DOHH2 (cell line): Measurements from ENCODE around the gene ARFGEF3.

Experiments used
- H3F3A ChIP-seq: fragments of 200-600 bp; sonication (generic), shearing (Covaris generic); 2 replicates; pipeline ENCODE4 v1.6.0; 2016; ENCODE audit warnings: antibody characterized with exemption, mild to moderate bottlenecking; ENCODE audit not compliant: control insufficient read depth, insufficient read depth
- H3K27ac ChIP-seq: fragments of 200-600 bp; sonication (generic); 2 replicates; pipeline ENCODE4 v1.5.1; 2014; ENCODE audit warnings: low read depth, mild to moderate bottlenecking, low read length, moderate library complexity
- H3K27me3 ChIP-seq: fragments of 200-600 bp; sonication (generic); 2 replicates; pipeline ENCODE4 v1.6.1; 2014; ENCODE audit warnings: mild to moderate bottlenecking, low read length, mixed read lengths; ENCODE audit not compliant: control insufficient read depth
- H3K36me3 ChIP-seq: fragments of 200-600 bp; sonication (generic); 2 replicates; pipeline ENCODE4 v1.6.1; 2014; ENCODE audit warnings: mild to moderate bottlenecking, low read length, moderate library complexity, mixed read lengths; ENCODE audit not compliant: control insufficient read depth
- H3K4me1 ChIP-seq: fragments of 200-600 bp; sonication (generic); 2 replicates; pipeline ENCODE4 v1.6.1; 2014; ENCODE audit warnings: mild to moderate bottlenecking, low read length, mixed read lengths; ENCODE audit not compliant: control insufficient read depth
- H3K4me2 ChIP-seq: fragments of 200-600 bp; sonication (generic); 2 replicates; pipeline ENCODE4 v1.6.0; 2014; ENCODE audit warnings: mild to moderate bottlenecking, low read length, moderate library complexity
- H3K4me3 ChIP-seq: fragments of 200-600 bp; sonication (generic); 2 replicates; pipeline ENCODE4 v1.5.1; 2014; ENCODE audit warnings: mild to moderate bottlenecking, low read length, mixed read lengths
- H3K79me2 ChIP-seq: fragments of 200-600 bp; sonication (generic); 2 replicates; pipeline ENCODE4 v1.6.1; 2014; ENCODE audit warnings: mild to moderate bottlenecking, low read length, mixed read lengths; ENCODE audit not compliant: control insufficient read depth
- H3K9me2 ChIP-seq: fragments of 200-600 bp; sonication (generic); replicated peaks from 2 replicates; pipeline ENCODE4 v1.6.1; 2014; ENCODE audit warnings: mild to moderate bottlenecking, low read length, mixed read lengths; ENCODE audit not compliant: control insufficient read depth
- H3K9me3 ChIP-seq: fragments of 200-600 bp; sonication (generic); 2 replicates; pipeline ENCODE4 v1.6.1; 2014; ENCODE audit warnings: antibody characterized with exemption, low read length, mixed read lengths; ENCODE audit not compliant: control insufficient read depth, insufficient read depth
- H4K20me1 ChIP-seq: fragments of 200-600 bp; sonication (generic); 2 replicates; pipeline ENCODE4 v1.6.0; 2014; ENCODE audit warnings: low read depth, mild to moderate bottlenecking, antibody characterized with exemption, low read length, moderate library complexity; ENCODE audit not compliant: control insufficient read depth, insufficient read depth
- EZH2phosphoT487 ChIP-seq: fragments of 200-600 bp; sonication (generic); IDR thresholded peaks from 2 replicates; pipeline ENCODE4 v1.6.1; 2017; ENCODE audit warnings: borderline replicate concordance, mild to moderate bottlenecking, antibody characterized with exemption, low read length, moderate library complexity, mixed read lengths
- TF ChIP-seq, protein P1 (sequence below): fragments of 200-600 bp; sonication (generic); IDR thresholded peaks from one replicate; pipeline ENCODE4 v1.5.1; 2014; ENCODE audit warnings: antibody characterized with exemption, mild to moderate bottlenecking, low read depth, low read length; ENCODE audit not compliant: poor library complexity, severe bottlenecking

Gene ARFGEF3

DNA sequence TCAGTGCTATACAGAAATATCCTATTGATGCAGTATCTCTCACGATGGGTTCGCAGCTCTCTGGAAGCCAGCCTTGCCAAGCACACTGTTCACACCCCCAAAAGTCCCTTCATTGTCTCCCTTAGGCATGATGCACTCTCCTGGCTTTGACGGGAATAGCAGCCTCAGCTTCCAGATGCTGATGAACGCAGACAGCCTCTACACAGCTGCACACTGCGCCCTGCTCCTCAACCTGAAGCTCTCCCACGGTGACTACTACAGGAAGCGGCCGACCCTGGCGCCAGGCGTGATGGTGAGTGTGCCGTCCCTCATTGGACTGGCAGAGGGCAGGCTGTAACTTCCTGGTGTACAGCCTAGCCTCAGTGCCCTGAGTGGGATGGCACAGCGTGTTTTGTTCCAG lies 116.6 kb downstream of the ARFGEF3 start:
- Histone ChIP-seq H4K20me1 (no peaks in the 10 kb centered on the region), H3K4me1 (no peaks in the 10 kb centered on the region), H3K36me3 (no peaks in the 10 kb centered on the region), H3K9me2 (no peaks in the 10 kb centered on the region), H3F3A (no peaks in the 10 kb centered on the region), H3K4me3 (no peak overlapping the region), H3K27ac (no peak overlapping the region), H3K9me3 (no peaks in the 10 kb centered on the region), H3K4me2 (no peak overlapping the region), H3K79me2 (no peaks in the 10 kb centered on the region), H3K27me3 (no peaks in the 10 kb centered on the region)
- no peak for TF ChIP-seq EZH2phosphoT487
- TF ChIP-seq, protein P1, sequence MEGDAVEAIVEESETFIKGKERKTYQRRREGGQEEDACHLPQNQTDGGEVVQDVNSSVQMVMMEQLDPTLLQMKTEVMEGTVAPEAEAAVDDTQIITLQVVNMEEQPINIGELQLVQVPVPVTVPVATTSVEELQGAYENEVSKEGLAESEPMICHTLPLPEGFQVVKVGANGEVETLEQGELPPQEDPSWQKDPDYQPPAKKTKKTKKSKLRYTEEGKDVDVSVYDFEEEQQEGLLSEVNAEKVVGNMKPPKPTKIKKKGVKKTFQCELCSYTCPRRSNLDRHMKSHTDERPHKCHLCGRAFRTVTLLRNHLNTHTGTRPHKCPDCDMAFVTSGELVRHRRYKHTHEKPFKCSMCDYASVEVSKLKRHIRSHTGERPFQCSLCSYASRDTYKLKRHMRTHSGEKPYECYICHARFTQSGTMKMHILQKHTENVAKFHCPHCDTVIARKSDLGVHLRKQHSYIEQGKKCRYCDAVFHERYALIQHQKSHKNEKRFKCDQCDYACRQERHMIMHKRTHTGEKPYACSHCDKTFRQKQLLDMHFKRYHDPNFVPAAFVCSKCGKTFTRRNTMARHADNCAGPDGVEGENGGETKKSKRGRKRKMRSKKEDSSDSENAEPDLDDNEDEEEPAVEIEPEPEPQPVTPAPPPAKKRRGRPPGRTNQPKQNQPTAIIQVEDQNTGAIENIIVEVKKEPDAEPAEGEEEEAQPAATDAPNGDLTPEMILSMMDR, result no peak

DNA sequence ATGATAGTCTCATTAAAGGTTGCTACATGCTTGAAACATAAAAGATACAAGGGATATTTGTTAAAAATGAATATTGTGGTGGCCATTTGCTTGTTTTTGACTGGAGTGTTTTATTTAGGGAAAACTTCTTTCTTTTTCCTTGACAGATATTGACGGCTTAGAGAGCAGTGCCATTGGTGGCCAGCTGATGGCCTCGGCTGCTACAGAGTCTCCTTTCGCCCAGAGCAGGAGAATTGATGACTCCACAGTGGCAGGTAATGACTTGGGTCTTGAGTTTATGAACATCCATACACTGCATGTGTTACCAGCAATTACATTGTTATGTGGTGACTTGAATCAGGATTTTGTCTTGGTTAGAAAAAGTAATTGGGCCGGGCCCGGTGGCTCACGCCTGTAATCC lies 124.1 kb downstream of the ARFGEF3 start:
- Histone ChIP-seq H3K4me1 (no peaks in the 10 kb centered on the region), H3F3A (no peaks in the 10 kb centered on the region), H3K27ac (no peak overlapping the region), H4K20me1 (no peaks in the 10 kb centered on the region), H3K27me3 (no peaks in the 10 kb centered on the region; the same call in 1 of the 2 replicates), H3K4me3 (no peak overlapping the region), H3K9me3 (no peaks in the 10 kb centered on the region), H3K9me2 (no peaks in the 10 kb centered on the region), H3K36me3 (no peaks in the 10 kb centered on the region), H3K4me2 (no peak overlapping the region), H3K79me2 (no peaks in the 10 kb centered on the region)
- TF ChIP-seq, protein P1, result no peak
- no peak for TF ChIP-seq EZH2phosphoT487

DNA sequence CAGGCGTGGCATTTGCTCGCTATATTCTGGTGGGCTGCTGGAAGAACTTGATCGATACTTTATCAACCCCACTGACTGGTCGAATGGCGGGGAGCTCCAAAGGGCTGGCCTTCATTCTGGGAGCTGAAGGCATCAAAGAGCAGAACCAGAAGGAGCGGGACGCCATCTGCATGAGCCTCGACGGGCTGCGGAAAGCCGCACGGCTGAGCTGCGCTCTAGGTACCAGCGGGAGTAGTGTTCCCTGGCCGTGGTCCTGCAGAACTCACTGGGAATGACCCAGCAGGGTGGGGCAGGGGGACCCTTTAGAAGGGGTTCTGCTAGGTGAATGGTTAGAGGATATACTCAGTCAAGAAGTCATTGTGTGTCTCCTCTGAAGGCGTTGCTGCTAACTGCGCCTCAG lies 125.0 kb downstream of the ARFGEF3 start:
- Histone ChIP-seq H3K27ac (no peak overlapping the region), H3K9me3 (no peaks in the 10 kb centered on the region), H3K4me2 (no peak overlapping the region), H3K9me2 (no peaks in the 10 kb centered on the region), H3K27me3 (no peaks in the 10 kb centered on the region; the same call in 1 of the 2 replicates), H4K20me1 (no peaks in the 10 kb centered on the region), H3K79me2 (no peaks in the 10 kb centered on the region), H3K4me3 (no peak overlapping the region), H3K4me1 (no peaks in the 10 kb centered on the region), H3F3A (no peaks in the 10 kb centered on the region), H3K36me3 (no peaks in the 10 kb centered on the region)
- TF ChIP-seq, protein P1, result no peak
- TF ChIP-seq EZH2phosphoT487, result no peak
